Measurements from ENCODE around the gene MDM2.

The MDM2 gene

DNA sequence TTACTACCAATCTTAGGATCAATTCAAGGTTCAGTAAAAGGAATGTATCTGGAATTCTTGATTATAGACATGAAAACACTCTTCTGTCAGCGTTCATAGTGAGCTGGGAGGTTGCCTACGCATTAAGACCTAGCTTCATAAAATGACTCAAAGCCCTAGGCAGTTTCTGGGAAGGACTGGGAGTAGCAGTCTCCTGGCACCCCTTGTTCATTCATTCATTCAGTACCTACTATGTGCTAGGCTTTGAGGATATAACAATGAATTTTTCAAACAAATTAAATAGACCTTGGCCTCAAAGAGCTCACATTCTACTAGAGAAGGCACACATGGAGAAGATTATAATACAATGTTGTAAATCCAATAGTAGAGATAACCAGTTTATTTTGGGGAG is 46.1 kb downstream of the MDM2 start:
- no peak for DNase-seq

DNA sequence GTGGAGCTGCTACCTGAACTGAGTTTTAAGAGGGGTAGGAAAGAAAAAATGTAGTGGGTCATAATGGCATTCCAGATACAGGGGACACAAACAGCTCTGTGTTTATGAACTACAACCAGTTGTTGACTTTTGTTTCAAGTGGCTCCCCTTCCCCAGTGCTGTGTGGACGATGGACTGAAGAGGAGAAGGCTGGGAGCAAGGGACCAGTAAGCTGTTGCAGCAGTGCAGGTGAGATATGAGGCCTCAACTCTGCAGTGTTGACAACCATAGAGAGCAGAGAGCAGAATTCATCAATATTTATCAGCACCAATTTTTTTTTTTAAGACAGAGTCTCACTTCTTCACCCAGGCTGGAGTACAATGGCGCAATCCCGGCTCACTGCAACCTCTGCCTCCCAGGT is 46.6 kb downstream of the MDM2 start:
- DNase-seq, result no peak

DNA sequence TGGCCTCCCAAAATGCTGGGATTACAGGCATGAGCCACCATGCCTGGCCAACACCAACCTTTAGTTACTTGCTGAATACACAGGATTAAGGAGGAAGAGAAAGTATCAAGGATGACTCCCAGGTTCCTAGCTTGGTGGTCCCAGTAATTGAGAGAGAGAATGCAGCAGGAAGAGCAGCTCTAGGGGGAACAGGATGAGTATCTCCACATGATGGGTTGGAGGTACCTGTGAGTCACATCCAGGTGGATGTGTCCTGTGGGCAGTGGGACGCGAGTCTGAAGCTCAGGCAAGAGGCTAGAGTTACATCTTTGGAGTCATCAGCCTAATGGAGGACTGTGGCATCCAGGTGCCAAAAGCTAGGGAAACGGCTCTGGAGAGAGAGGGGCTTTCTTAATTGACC is 47.1 kb downstream of the MDM2 start:
- DNase-seq, result no peak

DNA sequence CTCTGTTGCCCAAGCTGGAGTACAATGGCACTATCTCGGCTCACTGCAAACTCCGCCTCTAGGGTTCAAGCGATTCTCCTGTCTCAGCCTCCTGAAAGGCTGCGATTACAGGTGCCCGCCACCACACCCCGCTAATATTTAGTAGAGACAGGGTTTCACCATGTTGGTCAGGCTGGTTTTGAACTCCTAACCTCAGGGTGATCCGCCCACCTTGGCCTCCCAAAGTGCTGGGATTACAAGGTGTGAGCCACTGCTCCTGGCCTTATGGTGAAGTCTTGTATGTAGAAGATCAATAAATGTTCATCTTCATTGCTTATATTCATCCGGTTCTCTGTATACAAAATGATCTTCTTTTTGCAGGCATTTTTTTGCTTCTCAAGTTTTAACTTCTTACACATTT is 47.8 kb downstream of the MDM2 start:
- DNase-seq, result no peak

DNA sequence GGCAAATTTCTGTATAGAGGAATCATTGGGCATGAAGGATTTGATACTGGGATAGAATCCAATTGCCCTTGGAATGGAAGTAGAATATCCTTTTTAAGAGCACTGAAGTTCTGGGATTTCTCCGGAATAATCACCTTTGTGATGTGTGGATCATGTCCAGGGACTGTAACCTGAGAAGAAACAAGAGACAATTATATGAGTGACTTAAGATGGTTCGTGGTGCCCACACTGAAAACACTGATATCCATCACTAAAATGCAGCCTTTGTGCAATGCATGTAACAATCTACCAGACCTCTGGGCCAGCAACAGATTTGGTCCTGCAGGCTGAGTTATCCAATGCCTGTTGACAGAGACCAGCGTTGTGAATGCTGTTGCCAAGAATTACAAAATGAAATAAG is 48.5 kb downstream of the MDM2 start:
- DNase-seq, result no peak

DNA sequence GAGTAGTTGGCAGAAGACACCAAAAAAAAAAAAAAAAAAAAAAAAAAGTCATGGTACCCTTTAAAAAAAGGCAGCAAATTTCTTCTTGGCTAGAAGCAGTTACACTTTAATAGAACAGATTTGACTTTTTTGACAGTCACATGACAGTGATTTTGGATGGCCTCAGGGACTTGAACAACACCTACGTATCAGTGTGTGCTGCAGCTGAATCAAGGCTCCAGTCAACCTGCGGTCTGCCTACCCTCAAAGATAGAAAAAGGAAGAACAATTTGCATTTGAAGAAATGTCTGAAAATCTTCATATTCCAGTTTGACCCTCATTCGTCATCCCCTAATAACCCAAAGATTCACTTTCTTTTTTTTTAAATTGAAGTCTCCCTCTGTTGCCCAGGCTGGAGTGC is 53.9 kb downstream of the MDM2 start:
- DNase-seq, result no peak

DNA sequence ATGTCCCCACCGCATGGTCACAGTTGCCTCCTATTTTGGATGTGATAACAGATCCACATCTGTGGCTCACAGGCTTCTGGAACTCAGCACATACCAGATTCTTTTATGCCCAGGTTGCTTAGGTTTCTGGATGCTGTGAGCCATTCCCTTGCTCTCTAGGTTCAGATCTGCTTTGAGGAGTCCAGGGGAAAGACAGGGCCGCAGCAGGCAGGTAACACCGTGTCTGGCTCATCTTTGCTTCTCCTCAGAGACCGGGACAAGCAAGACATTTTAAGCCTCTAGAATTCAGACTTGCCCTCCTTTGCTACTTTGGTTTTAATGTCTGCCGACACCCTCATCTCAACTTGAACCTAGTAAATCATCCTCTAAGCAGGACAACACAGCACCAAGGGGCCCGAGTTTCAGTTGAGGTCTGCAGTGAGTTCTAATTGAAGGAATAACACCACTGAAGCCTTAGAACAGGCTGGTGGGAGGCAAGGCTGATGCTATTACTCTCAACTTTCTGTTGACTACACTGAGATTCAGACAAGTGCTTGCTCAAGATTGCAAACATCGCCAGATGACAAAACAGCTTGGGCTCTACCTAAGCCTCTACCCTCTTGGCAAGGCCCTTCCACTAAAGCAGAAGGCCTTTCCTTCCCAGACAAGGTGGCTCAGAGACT is 55.3 kb downstream of the MDM2 start:
- no peak for DNase-seq

DNA sequence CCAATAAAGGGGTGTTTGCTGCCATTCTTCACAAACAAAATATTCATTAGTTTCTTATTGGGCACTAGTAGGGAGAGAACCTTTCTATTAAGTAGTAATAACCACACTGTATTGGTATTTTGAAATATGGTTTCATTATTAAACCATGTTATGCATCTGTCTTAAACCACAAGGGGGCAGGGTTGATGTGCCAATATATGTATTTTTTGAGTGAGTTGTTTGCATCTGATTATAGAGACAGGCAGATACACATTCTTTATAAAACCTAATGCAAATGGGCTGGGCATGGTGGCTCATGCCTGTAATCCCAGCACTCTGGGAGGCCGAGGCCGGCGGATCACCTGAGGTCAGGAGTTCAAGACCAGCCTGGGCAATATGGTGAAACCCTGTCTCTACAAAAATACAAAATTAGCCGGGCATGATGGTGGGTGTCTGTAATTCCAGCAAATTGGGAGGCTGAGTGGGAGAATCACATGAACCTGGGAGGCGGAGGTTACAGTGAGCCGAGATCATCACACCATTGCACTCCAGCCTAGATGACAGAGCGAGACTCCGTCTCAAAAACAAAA is 56.0 kb downstream of the MDM2 start:
- peak; percentile 35 for DNase-seq

DNA sequence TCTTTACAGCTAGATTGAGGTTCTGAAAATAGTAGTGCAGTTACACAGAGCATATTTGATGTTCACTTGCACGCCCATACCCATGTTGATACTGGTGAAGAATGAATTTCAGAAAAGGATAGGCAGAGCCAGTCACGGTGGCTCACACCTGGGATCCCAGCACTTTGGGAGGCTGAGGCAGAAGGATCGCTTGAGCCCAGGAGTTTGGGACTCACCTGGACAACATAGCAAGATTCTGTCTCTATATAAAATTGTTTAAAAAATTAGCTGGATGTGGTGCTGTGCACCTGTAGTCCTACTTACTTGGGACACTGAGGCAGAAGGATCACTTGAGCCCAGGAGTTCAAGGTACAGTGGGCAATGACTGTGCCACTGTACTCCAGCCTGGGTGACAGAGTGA is 56.6 kb downstream of the MDM2 start:
- DNase-seq, result no peak

DNA sequence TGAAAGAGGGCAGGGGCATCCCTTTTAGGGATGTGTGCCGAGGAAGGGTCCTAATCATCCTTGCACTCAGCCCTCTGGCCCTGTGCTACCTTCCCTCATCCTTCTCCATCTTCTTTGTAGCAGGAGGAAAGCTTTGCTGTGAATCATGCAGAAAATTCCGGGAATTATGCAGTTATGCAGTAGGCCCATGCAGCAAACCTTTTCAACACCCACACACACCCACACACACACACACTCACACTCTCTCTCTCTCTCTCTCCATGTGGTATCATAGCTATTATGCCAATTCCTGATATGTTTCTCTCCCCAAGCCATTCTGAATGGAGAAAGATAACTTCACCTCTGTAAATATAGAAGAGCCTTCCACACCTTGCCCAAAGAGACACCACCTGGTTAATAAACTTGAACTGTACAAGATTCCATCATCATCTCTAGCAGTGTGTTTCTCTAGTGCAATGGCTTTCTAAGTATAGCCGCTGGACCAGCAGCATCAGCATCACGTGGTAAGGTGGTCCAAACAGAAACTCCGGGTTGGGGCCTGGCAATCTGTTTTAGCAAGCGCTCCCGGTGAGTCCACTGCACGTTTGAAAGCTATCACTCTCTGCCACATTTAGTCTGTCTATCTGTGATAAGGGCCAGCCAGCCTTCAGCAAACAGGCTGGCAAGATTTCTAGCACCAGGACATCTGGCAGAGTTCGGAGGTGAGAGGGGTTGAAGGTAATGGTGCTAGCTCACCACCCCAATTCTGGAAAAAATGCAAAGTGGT is 57.6 kb downstream of the MDM2 start:
- DNase-seq, result no peak

DNA sequence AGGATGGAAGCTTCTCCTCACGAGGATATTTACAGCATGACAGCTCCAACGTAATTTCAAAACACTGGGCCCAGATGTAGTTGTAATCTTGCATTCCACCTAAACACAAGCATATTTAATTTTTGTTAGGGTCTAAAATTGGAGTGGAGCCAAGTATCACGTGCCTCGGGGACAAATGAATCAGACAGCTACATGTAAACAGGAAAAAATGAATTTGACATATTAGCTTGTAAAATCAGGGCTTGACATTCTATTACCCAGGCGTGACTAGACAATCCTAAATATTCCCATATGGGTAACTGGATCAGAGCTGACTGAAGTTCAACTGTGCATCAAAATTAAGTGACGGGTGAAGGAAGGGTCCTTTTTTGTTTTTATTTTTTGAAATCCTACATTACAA is 59.0 kb downstream of the MDM2 start:
- DNase-seq, result no peak

DNA sequence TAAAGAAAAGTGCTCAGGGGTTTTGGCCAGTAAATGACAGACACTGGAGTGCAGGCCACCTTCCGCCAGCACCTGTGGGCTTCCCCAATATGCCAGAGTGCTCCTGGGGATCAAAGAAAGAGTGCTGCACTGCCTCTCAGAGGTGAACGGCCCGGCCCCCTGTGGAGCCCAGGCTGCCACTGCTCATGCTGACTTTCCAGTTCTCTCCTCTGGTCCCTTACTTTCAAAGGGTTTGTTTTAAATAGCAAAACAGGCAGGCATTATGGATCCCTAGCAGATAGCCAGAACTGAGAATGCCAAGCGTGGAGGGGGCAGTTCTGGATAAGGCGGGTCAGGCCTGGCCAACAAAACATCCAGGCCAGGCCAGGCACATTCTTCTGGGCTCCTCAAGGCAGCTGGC is 59.6 kb downstream of the MDM2 start:
- DNase-seq, result no peak

DNA sequence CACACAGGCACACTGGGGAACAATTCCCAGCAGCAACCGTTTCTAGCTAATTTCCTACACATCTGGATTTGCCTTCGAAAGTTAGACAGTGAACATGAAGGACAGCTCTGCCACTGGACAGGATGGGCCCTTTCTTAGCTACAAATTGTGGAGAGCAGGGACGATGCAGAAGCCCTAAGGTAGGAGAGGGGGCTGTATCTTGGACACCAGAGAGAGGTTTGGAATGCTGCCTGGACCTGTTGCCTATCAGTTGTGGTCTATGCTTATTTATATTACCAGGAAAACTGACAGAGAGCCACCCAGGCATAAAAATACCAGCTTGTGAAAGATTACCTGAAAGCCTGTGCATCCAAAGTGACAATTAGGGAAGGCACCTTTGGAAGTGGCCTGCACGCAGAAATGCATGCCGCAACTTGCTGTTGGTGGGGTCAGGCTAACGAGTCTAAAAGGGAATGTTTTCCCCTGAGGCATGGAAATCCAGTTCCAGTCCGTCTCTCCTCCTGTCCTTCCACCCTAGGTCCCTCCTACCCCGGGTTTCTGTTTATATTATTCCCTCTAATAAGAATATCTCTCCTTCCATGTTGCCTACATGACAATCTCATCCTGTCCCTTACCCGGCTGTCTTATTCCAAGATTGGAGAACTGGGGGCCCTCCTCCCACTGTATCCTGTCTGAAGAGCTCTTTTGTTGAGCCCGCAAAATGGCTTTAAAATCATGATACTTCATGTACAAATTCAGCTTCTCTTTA is 60.2 kb downstream of the MDM2 start:
- DNase-seq, result no peak

DNA sequence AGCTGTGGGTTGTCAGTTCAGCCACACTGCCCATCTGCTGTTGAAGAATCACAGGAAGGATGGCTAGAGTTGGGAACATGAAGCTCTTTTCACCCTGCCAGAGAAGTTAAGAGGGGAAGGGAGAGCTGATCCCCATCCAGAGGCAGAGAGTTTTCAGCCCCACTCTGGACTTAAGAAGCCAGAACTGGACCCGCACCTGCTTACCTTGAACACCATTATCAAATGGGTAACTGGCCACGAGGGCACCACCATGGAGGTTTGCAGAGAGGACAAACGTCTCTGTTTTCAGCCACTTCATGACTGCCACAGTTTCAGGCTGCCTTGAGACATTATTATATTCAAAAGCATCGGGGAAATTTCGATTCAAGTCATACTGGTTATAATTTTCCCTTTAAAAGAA is 62.0 kb downstream of the MDM2 start:
- DNase-seq, result no peak

DNA sequence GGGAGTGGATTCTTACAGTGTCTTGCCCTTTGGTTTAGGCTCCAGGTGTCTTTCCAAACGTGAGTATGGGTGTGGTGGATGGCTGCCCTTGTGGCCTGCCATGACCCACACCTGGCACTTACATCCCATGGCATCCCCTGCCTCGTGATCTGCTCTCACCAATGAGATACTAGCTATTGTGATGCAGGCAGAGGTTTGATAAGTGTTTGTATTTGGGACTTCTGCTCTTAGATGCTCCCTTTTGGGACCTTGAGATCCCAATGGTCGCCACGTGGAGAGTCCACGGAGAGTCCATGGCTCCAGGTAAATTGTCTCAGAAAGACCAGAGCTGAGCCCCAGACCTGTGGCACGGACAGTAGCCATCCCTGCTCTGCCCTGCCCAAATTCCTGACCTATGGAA is 62.5 kb downstream of the MDM2 start:
- DNase-seq, result no peak

DNA sequence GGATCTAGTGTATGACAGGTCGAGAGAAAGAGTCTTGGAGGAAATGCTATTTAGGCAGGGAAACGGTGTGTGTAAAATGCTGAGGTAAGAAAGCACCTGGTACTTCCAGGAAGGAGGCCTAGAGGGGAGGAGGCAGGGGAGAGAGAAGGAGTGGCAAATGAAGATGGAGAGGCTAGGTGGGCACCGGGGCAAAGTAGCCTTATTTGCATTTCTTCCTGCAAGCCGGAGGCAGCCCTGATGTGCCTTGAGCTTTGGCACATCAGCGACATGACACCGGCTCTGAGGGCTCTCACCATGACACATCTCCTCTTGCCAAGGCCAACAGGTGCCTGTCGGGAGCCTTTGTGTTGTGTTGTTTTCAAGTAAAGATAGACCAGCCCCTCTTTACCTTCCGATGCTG is 63.4 kb downstream of the MDM2 start:
- DNase-seq, result no peak

DNA sequence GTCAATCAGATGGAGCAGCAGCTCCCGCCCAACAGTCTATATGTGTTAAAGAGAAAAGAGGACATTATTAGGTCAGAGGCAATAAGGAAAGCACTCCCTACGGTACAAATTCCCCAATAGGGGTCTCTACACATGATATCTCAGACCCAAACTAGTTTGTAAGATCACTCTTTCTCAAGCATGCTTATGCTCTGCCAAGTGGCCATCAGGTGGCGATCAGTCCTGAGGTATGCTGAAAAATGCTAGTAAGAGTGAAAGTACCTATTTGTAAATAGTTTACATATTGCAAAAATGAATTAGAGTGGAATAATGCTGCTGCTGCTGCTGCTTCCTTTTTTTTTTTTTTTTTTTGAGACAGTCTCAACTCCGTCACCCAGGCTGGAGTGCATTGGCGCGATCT is 63.9 kb downstream of the MDM2 start:
- no peak for DNase-seq

DNA sequence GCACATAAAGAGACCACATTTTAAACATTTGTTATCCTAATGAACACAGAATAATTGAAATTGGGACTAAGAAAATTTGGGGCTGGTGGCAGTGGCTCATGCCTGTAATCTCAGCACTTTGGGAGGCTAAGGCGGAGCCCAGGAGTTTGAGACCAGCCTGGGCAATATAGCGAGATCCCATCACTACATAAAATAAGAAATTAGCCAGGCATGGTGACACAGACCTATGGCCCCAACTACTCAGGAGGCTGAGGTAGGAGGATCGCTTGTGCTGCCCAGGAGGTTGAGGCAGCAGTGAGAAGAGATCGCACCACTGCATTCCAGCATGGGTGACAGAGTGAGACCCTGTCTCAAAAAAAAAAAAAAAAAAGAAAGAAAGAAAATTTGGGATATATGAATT is 65.3 kb downstream of the MDM2 start:
- no peak for DNase-seq

DNA sequence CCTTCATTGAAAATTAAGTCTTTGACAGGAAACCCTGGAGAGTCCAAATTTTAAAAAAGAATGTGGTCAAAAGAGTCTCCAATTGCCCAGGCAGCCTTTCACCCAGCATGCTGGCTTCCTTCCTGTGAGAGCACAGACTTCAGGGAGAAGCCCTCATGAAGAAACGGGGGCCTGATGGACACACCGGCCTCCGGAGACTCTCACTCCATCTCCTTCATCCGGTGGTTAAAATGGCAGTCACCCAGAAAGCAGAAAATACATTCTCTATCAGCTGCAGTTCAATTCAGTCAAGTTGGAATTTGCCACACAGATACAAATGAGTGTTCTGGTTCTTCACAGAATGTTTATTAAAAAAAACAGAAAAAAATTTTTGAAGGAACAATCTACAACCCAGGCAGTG is 68.5 kb downstream of the MDM2 start:
- DNase-seq, result no peak

DNA sequence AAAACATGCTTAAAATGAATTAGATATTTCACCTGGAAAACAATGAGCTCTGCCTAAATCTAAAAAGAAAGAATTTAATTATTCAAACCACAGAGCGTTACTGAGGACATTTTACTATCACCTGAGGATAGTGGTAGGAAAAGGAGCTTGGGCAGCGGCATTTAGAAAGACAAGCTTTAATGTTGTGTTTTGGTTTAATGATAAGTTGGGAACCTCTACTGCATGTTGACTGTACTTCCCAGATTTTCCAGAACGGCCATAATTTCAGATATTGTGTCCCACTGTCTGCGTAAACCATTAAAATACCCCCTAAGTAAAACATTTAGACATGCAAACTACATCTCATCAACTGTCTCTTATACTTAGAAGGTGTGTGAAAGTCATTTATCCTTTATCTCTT is 69.6 kb downstream of the MDM2 start:
- DNase-seq, result no peak

DNA sequence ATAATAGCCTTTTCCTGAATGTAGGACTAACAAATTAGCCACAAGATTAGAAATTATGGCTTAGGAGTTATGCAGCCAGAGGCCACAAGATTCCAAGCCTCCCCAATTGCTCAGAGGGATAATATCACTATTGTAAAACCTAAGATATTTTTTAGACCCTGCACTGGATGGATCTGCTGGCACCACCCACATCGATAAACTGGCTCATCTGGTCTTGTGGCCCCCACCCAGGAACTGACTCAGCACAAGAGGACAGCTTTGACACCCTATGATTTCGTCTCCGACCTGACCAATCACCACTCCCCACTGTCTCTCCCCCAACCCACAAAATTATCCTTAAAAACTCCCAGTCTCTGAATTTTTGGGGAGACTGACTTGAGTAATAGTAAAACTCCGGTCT is 70.3 kb downstream of the MDM2 start:
- no peak for DNase-seq

DNA sequence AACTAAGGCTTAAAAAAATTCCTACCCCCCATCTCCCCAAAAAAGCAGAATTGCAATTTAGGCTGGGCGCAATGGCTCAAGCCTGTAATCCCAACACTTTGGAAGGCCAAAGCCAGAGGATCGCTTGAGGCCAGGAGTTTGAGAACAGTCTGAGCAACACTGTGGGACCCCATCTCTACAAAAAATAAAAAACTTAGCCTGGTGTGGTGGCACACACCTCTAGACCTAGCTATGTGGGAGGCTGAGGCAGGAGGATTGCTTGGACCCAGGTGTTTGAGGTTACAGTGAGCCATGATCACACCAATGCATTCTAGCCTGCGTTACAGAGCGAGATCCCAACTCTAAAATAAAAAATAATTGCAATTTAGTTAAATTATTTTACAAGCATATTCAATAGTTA is 70.9 kb downstream of the MDM2 start:
- DNase-seq, result no peak

DNA sequence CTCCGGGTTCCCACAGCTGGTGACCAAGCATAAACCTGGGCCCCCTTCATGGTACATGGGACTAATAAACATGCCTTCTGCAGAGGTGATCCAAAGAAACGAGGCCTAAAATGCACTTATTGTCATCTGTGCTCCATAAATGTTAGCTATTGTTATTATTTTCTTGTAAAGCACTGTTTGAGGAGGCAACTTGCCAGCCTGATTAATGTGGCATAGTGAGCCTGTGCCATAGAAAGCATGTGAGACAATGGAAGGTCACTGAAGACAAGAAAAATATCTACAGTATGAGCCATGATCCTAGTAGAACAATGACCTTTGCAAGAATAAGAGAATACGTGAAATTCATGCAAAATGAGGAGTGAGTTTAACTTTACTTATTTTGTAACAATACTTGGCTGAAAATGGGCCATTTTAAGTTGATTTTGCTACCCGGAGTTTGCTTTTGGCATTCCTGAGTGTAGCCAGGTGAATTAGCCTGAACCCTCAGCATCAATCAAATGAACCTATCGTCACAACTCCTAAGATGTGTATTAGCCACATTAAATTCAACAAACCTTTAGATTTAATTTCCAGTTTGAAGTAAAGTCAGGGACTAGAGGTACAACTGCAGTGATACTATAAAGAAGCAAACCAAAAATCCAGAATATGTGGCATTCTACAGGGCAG is 72.8 kb downstream of the MDM2 start:
- no peak for DNase-seq
